ENCODE measurements around the gene KCNC1.

GRCh38 chr11:17765356-17766072 lies 30.9 kb downstream of the KCNC1 start:
- no peak for TF ChIP-seq CTCF (IDR thresholded peaks at IDR 0.05)
- no peak for TF ChIP-seq ZFX (IDR thresholded peaks at IDR 0.05; ENCODE audit: borderline replicate concordance)
